H9 (cell line): ENCODE results near the gene YIPF3. TPM values are rescaled to one million over a fixed set of nuclear protein-coding genes. Genes with fewer than 3 reads are reported as not detected.

Experiments used
- DNase-seq: peaks from one replicate; pipeline ENCODE4 v3.0.0-alpha.2; 2017
- H2AFZ ChIP-seq: one replicate; pipeline ENCODE4 v1.6.1; 2013; ENCODE audit warnings: mild to moderate bottlenecking, low read length, control low read depth, moderate library complexity
- H2AK5ac ChIP-seq: 2 replicates; pipeline ENCODE4 v1.6.1; 2013; ENCODE audit warnings: low read length, control low read depth, mixed read lengths; ENCODE audit not compliant: insufficient read length
- H2BK120ac ChIP-seq: one replicate; pipeline ENCODE4 v1.6.1; 2013; ENCODE audit warnings: low read depth, mild to moderate bottlenecking, low read length, control low read depth, inconsistent platforms; ENCODE audit not compliant: poor library complexity, severe bottlenecking
- H2BK12ac ChIP-seq: 2 replicates; pipeline ENCODE4 v1.6.1; 2013; ENCODE audit warnings: low read length, control low read depth, mixed read lengths, low read depth; ENCODE audit not compliant: insufficient read length
- H2BK15ac ChIP-seq: 2 replicates; pipeline ENCODE4 v1.6.1; 2013; ENCODE audit warnings: low read depth, low read length, control low read depth
- H2BK20ac ChIP-seq: one replicate; pipeline ENCODE4 v1.6.1; 2013; ENCODE audit warnings: low read depth, mild to moderate bottlenecking, low read length, control low read depth, inconsistent platforms; ENCODE audit not compliant: poor library complexity, severe bottlenecking
- H2BK5ac ChIP-seq: 2 replicates; pipeline ENCODE4 v1.6.1; 2013; ENCODE audit warnings: low read length, control low read depth, mixed read lengths; ENCODE audit not compliant: insufficient read length
- H3K14ac ChIP-seq: 2 replicates; pipeline ENCODE4 v1.6.1; 2013; ENCODE audit warnings: low read length, control low read depth; ENCODE audit not compliant: insufficient read depth
- H3K18ac ChIP-seq: 2 replicates; pipeline ENCODE4 v1.6.1; 2013; ENCODE audit warnings: low read depth, mild to moderate bottlenecking, mixed read lengths, low read length, control low read depth; ENCODE audit not compliant: insufficient read length
- H3K23ac ChIP-seq: 2 replicates; pipeline ENCODE4 v1.6.1; 2013; ENCODE audit warnings: low read length, control low read depth, mixed read lengths, low read depth; ENCODE audit not compliant: insufficient read length
- H3K23me2 ChIP-seq: 2 replicates; pipeline ENCODE4 v1.6.1; 2013; ENCODE audit warnings: low read depth, mild to moderate bottlenecking, mixed read lengths, low read length, control low read depth; ENCODE audit not compliant: insufficient read length, poor library complexity, severe bottlenecking
- H3K27ac ChIP-seq: 2 replicates; pipeline ENCODE4 v1.5.1; 2013; ENCODE audit warnings: low read length, control low read depth, mixed read lengths, low read depth; ENCODE audit not compliant: insufficient read length
- H3K27me3 ChIP-seq: 2 replicates; pipeline ENCODE4 v1.6.1; 2013; ENCODE audit warnings: low read length, control low read depth, inconsistent platforms; ENCODE audit not compliant: insufficient read depth
- H3K4ac ChIP-seq: 2 replicates; pipeline ENCODE4 v1.6.1; 2013; ENCODE audit warnings: low read depth, mild to moderate bottlenecking, control low read depth, inconsistent platforms, low read length, moderate library complexity
- H3K4me1 ChIP-seq: 2 replicates; pipeline ENCODE4 v1.6.1; 2013; ENCODE audit warnings: low read length, control low read depth, inconsistent platforms; ENCODE audit not compliant: insufficient read depth
- H3K4me2 ChIP-seq: 2 replicates; pipeline ENCODE4 v1.6.1; 2013; ENCODE audit warnings: low read length, control low read depth, mixed read lengths; ENCODE audit not compliant: insufficient read length, insufficient read depth
- H3K56ac ChIP-seq: 2 replicates; pipeline ENCODE4 v1.6.1; 2013; ENCODE audit warnings: low read depth, mild to moderate bottlenecking, mixed read lengths, low read length, control low read depth; ENCODE audit not compliant: insufficient read length
- H3K79me1 ChIP-seq: 2 replicates; pipeline ENCODE4 v1.6.1; 2013; ENCODE audit warnings: low read depth, mild to moderate bottlenecking, moderate library complexity, low read length, control low read depth, inconsistent platforms; ENCODE audit not compliant: insufficient read depth, poor library complexity, severe bottlenecking
- H3K79me2 ChIP-seq: 2 replicates; pipeline ENCODE4 v1.6.1; 2013; ENCODE audit warnings: low read length, control low read depth, inconsistent platforms; ENCODE audit not compliant: insufficient read depth
- H3K9ac ChIP-seq: 2 replicates; pipeline ENCODE4 v1.6.1; 2013; ENCODE audit warnings: low read length, control low read depth, mixed read lengths; ENCODE audit not compliant: insufficient read length; ENCODE audit errors: extremely low read depth
- H3K9me3 ChIP-seq: one replicate; pipeline ENCODE4 v1.6.1; 2013; ENCODE audit warnings: low read depth, low read length, inconsistent platforms; ENCODE audit not compliant: control insufficient read depth
- H3T11ph ChIP-seq: one replicate; pipeline ENCODE4 v1.6.1; 2013; ENCODE audit warnings: mild to moderate bottlenecking, low read length, control low read depth, inconsistent platforms
- H4K20me1 ChIP-seq: one replicate; pipeline ENCODE4 v1.6.1; 2013; ENCODE audit not compliant: control insufficient read depth, insufficient read length, insufficient read depth
- H4K5ac ChIP-seq: 2 replicates; pipeline ENCODE4 v1.6.1; 2013; ENCODE audit warnings: low read depth, mild to moderate bottlenecking, mixed read lengths, low read length, control low read depth; ENCODE audit not compliant: insufficient read length
- H4K8ac ChIP-seq: replicated peaks from 2 replicates; pipeline ENCODE4 v1.6.1; 2013; ENCODE audit warnings: low read length, control low read depth, mixed read lengths, low read depth; ENCODE audit not compliant: insufficient read length
- H4K91ac ChIP-seq: 2 replicates; pipeline ENCODE4 v1.6.1; 2013; ENCODE audit warnings: low read depth, mild to moderate bottlenecking, moderate library complexity, mixed read lengths, low read length, control low read depth; ENCODE audit not compliant: insufficient read length
- H3K27ac Mint-ChIP-seq, 3 experiments: 2 replicates in 2 of 3; 3 replicates in 1 of 3; pipeline ENCODE4 v1.8.0; 2020 to 2021; ENCODE audit warnings: mixed read lengths in 3 of 3, mild to moderate bottlenecking in 1 of 3, moderate library complexity in 1 of 3
- H3K27me3 Mint-ChIP-seq: 2 replicates; pipeline ENCODE4 v1.8.0; 2021; ENCODE audit warnings: low read depth, mild to moderate bottlenecking, moderate library complexity, mixed read lengths
- H3K36me3 Mint-ChIP-seq, 3 experiments: 2 replicates in 2 of 3; 3 replicates in 1 of 3; pipeline ENCODE4 v1.8.0; 2020 to 2021; ENCODE audit warnings: low read depth in 3 of 3, mixed read lengths in 3 of 3; ENCODE audit not compliant: insufficient read depth in 1 of 3
- H3K4me1 Mint-ChIP-seq, 2 experiments: 2 replicates each; pipeline ENCODE4 v1.8.0; 2020; ENCODE audit warnings: mixed read lengths in 2 of 2
- H3K4me3 Mint-ChIP-seq, 2 experiments: 2 replicates in 1 of 2; 3 replicates in 1 of 2; pipeline ENCODE4 v1.8.0; 2020 to 2021; ENCODE audit warnings: mild to moderate bottlenecking in 2 of 2, mixed read lengths in 2 of 2, moderate library complexity in 1 of 2
- H3K9me3 Mint-ChIP-seq, 2 experiments: 2 replicates in 1 of 2; 3 replicates in 1 of 2; pipeline ENCODE4 v1.8.0; 2020; ENCODE audit warnings: mild to moderate bottlenecking in 2 of 2, mixed read lengths in 2 of 2, moderate library complexity in 1 of 2
- WGBS: extraction: QIAGEN DNeasy Blood & Tissue Kit; methylation state at CpG from one replicate; pipeline ENCODE4 v1.1.7; 2013; ENCODE audit warnings: missing lambda C conversion rate, low lambda C conversion rate, mixed read lengths; ENCODE audit not compliant: insufficient read length; ENCODE audit errors: extremely low coverage; 5-methylcytosine and 5-hydroxymethylcytosine counted together
- total RNA-seq: library from RNA; stranded (reverse); gene quantifications from 2 replicates; pipeline ENCODE4 v1.2.1, GENCODE V29; 2021
- TF ChIP-seq, protein P1 (sequence below): fragments of 200-600 bp; sonication (generic); conservative IDR thresholded peaks from 3 replicates; pipeline ENCODE4 v1.8.0; 2021; ENCODE audit warnings: antibody characterized with exemption, mild to moderate bottlenecking

YIPF3 gene
- total RNA-seq, 1 experiment from 2014 or later = 84.5 TPM

DNA sequence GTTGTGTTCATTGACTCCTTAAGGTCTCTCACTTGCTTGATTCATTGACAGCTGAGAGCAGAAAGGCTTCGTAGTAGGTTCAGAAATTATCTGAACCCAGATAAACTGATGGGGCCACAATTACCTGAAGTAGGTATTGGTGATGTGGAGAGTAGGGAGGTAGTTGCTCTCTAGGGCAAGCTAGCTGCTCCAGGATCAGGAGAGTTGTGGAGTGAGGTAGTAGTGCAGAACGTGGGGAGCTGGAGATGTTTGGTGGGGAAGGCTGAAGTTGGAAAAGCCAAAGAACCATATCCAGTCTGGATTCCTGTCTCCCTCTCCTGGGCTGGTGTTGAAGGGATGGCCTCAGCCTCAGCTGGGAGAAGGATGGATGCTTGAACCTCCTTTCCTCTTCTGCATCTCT lies 23.5 kb downstream of the YIPF3 start:
- Histone ChIP-seq H4K8ac (no peak overlapping the region), H3K79me2 (no peaks in the 10 kb centered on the region; the same call in 1 of the 2 replicates), H3K4ac (no peak overlapping the region), H4K20me1 (peaks cover 2% of the 10 kb centered on the region), H3K23ac (no peak overlapping the region), H3K18ac (no peak overlapping the region), H2BK15ac (no peak overlapping the region), H2BK12ac (no peak overlapping the region), H4K91ac (no peak overlapping the region), H3K56ac (no peak overlapping the region), H3K4me1 (peaks cover 6% of the 10 kb centered on the region; the same call in 1 of the 2 replicates), H3T11ph (no peak overlapping the region), H3K27ac (no peak overlapping the region), H2BK5ac (no peak overlapping the region), H2BK20ac (no peak overlapping the region), H3K9ac (no peak overlapping the region), H3K14ac (no peak overlapping the region), H4K5ac (no peak overlapping the region), H3K4me2 (no peak overlapping the region), H3K27me3 (no peaks in the 10 kb centered on the region), H3K79me1 (peaks cover 11% of the 10 kb centered on the region), H2AFZ (no peak overlapping the region), H2BK120ac (no peak overlapping the region), H3K23me2 (no peaks in the 10 kb centered on the region), H3K9me3 (no peaks in the 10 kb centered on the region), H2AK5ac (no peak overlapping the region)
- Mint-ChIP-seq H3K27ac (0 out of 7 replicates have a peak overlapping the region, but pooled peaks of 1 of the 3 experiments have one; percentile 8), H3K9me3 (no peaks in the 10 kb centered on the region), H3K27me3 (no peaks in the 10 kb centered on the region), H3K36me3 (peaks cover 2 to 11% (median 6%) of the 10 kb centered on the region in 3 experiments; a peak in 6 of 7 replicates), H3K4me3 (no peak overlapping the region), H3K4me1 (peaks cover 30 to 37% of the 10 kb centered on the region in 2 experiments)
- no peak for DNase-seq
- no CpG with 5 or more reads among the region's 2 CpGs for WGBS
- TF ChIP-seq, protein P1, sequence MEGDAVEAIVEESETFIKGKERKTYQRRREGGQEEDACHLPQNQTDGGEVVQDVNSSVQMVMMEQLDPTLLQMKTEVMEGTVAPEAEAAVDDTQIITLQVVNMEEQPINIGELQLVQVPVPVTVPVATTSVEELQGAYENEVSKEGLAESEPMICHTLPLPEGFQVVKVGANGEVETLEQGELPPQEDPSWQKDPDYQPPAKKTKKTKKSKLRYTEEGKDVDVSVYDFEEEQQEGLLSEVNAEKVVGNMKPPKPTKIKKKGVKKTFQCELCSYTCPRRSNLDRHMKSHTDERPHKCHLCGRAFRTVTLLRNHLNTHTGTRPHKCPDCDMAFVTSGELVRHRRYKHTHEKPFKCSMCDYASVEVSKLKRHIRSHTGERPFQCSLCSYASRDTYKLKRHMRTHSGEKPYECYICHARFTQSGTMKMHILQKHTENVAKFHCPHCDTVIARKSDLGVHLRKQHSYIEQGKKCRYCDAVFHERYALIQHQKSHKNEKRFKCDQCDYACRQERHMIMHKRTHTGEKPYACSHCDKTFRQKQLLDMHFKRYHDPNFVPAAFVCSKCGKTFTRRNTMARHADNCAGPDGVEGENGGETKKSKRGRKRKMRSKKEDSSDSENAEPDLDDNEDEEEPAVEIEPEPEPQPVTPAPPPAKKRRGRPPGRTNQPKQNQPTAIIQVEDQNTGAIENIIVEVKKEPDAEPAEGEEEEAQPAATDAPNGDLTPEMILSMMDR = no peak
